OCI-LY1 (cell line): ENCODE data around the gene XYLT1.

Source experiments
- H2AFZ ChIP-seq: fragments of 200-600 bp; sonication (generic), shearing (Covaris generic); 2 replicates; pipeline ENCODE4 v1.6.0; 2014; ENCODE audit warnings: antibody characterized with exemption, mild to moderate bottlenecking, low read length
- H3F3A ChIP-seq: fragments of 200-600 bp; sonication (generic), shearing (Covaris generic); 2 replicates; pipeline ENCODE4 v1.6.0; 2014; ENCODE audit warnings: mild to moderate bottlenecking, antibody characterized with exemption, low read length, moderate library complexity; ENCODE audit not compliant: insufficient read depth
- H3K27ac ChIP-seq: fragments of 200-600 bp; sonication (generic); 2 replicates; pipeline ENCODE4 v1.5.1; 2014; ENCODE audit warnings: low read length, mixed run types, mild to moderate bottlenecking, low read depth; ENCODE audit not compliant: poor library complexity, severe bottlenecking
- H3K27me3 ChIP-seq: fragments of 200-600 bp; sonication (generic); 2 replicates; pipeline ENCODE4 v1.6.0; 2014; ENCODE audit warnings: antibody characterized with exemption, mild to moderate bottlenecking, low read length, moderate library complexity; ENCODE audit not compliant: insufficient read depth
- H3K36me3 ChIP-seq: fragments of 200-600 bp; sonication (generic); 2 replicates; pipeline ENCODE4 v1.6.1; 2014; ENCODE audit warnings: mild to moderate bottlenecking, antibody characterized with exemption, low read length, moderate library complexity, mixed read lengths; ENCODE audit not compliant: insufficient read depth
- H3K4me1 ChIP-seq: fragments of 200-600 bp; sonication (generic); 2 replicates; pipeline ENCODE4 v1.5.1; 2014; ENCODE audit warnings: mild to moderate bottlenecking, low read length, moderate library complexity; ENCODE audit not compliant: insufficient read depth, severe bottlenecking
- H3K4me2 ChIP-seq: fragments of 200-600 bp; sonication (generic), shearing (Covaris generic); 2 replicates; pipeline ENCODE4 v1.6.1; 2014; ENCODE audit warnings: low read length
- H3K4me3 ChIP-seq: fragments of 200-600 bp; sonication (generic); 2 replicates; pipeline ENCODE4 v1.5.1; 2014; ENCODE audit warnings: low read length, low read depth, mild to moderate bottlenecking, mixed read lengths; ENCODE audit not compliant: poor library complexity, severe bottlenecking
- H3K79me2 ChIP-seq: fragments of 200-600 bp; shearing (Covaris generic); 2 replicates; pipeline ENCODE4 v1.6.1; 2016; ENCODE audit warnings: mixed run types, low read length, mixed read lengths; ENCODE audit not compliant: insufficient read depth
- H3K9ac ChIP-seq: fragments of 200-600 bp; sonication (generic), shearing (Covaris generic); 2 replicates; pipeline ENCODE4 v1.6.1; 2014; ENCODE audit warnings: mild to moderate bottlenecking, low read length, mixed read lengths
- H3K9me2 ChIP-seq: fragments of 200-600 bp; sonication (generic), shearing (Covaris generic); 2 replicates; pipeline ENCODE4 v1.6.1; 2014; ENCODE audit warnings: low read depth, mild to moderate bottlenecking, low read length, mixed read lengths
- H3K9me3 ChIP-seq: fragments of 200-600 bp; shearing (Covaris generic); 2 replicates; pipeline ENCODE4 v1.6.1; 2014; ENCODE audit warnings: low read length, mixed read lengths
- H4K20me1 ChIP-seq: fragments of 200-600 bp; sonication (generic), shearing (Covaris generic); 2 replicates; pipeline ENCODE4 v1.6.0; 2016; ENCODE audit warnings: mild to moderate bottlenecking, low read length; ENCODE audit not compliant: insufficient read depth
- EZH2 ChIP-seq: fragments of 200-600 bp; sonication (generic), shearing (Covaris generic); IDR thresholded peaks from 2 replicates; pipeline ENCODE4 v1.8.0; 2017; ENCODE audit warnings: borderline replicate concordance, mixed run types, mild to moderate bottlenecking, antibody characterized with exemption, low read length, moderate library complexity, mixed read lengths
- TF ChIP-seq, protein P1 (sequence below): fragments of 200-600 bp; sonication (generic), shearing (Covaris generic); IDR thresholded peaks from 2 replicates; pipeline ENCODE4 v1.5.1; 2017; ENCODE audit warnings: mild to moderate bottlenecking, antibody characterized with exemption, low read length, moderate library complexity, mixed read lengths

Gene XYLT1

DNA sequence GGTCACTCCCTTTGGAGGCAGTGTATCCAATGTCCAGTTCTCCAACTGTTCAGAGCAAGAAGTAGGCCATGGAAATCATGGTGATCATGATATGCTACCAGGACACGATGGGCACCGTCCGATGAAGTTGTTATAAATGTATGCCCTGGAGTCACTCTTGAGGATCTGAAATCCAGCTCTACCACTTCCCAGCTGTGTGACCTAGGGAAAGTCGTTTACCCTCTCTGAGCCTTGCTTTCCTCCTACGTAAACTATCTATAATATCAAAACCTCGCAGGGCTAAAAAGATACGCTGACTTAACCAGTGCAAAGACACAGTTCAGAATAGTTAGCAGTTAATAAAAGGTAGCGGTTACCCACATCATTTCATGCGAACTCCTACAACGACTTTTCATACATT is 194.2 kb downstream of the XYLT1 start:
- no peaks in the 10 kb centered on the region for H3K27me3 ChIP-seq
- no peaks in the 10 kb centered on the region for H3K79me2 ChIP-seq
- H3K27ac ChIP-seq = no peak overlapping the region
- H3K4me3 ChIP-seq = no peak overlapping the region
- H3K9me3 ChIP-seq = no peaks in the 10 kb centered on the region
- H3K9me2 ChIP-seq = no peaks in the 10 kb centered on the region
- H3K4me1 ChIP-seq = peaks cover 39% of the 10 kb centered on the region
- TF ChIP-seq, protein P1, sequence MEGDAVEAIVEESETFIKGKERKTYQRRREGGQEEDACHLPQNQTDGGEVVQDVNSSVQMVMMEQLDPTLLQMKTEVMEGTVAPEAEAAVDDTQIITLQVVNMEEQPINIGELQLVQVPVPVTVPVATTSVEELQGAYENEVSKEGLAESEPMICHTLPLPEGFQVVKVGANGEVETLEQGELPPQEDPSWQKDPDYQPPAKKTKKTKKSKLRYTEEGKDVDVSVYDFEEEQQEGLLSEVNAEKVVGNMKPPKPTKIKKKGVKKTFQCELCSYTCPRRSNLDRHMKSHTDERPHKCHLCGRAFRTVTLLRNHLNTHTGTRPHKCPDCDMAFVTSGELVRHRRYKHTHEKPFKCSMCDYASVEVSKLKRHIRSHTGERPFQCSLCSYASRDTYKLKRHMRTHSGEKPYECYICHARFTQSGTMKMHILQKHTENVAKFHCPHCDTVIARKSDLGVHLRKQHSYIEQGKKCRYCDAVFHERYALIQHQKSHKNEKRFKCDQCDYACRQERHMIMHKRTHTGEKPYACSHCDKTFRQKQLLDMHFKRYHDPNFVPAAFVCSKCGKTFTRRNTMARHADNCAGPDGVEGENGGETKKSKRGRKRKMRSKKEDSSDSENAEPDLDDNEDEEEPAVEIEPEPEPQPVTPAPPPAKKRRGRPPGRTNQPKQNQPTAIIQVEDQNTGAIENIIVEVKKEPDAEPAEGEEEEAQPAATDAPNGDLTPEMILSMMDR = no peak
- no peak for TF ChIP-seq EZH2
- H2AFZ ChIP-seq = no peak overlapping the region
- no peaks in the 10 kb centered on the region for H4K20me1 ChIP-seq
- peaks cover 3% of the 10 kb centered on the region; the same call in 1 of the 2 replicates for H3K36me3 ChIP-seq
- no peaks in the 10 kb centered on the region for H3F3A ChIP-seq
- no peak overlapping the region for H3K9ac ChIP-seq
- no peak overlapping the region for H3K4me2 ChIP-seq

DNA sequence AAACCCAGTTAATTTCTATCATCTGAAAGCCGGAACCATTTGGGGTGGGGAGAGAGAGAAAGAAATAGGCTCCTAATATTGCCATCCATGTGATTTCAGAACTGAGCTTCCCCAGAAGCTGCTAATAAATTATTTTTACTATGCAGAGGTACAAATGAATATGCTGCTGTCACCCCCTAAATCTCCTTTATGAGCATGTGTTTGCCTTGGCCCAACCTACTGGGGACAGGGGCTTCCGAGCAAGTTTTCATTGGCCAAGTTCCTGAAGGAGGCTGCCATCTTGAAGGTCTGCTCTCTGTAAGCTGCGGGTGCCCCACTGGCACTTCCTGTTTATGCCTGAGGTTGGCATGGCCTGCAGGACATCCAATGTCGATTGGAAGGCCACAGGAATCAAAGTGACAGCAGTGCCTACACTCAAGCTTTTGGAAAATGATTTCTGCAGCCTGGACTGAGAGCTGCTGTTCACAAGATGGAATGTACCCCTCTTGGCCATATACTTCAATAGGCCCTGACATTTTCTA is 194.7 kb downstream of the XYLT1 start:
- no peak overlapping the region for H3K9ac ChIP-seq
- no peak for TF ChIP-seq EZH2
- TF ChIP-seq, protein P1 = no peak
- no peaks in the 10 kb centered on the region for H3K9me3 ChIP-seq
- no peak overlapping the region for H3K4me3 ChIP-seq
- H3K36me3 ChIP-seq = peaks cover 3% of the 10 kb centered on the region; the same call in 1 of the 2 replicates
- H3K4me2 ChIP-seq = no peak overlapping the region
- no peaks in the 10 kb centered on the region for H3K79me2 ChIP-seq
- H2AFZ ChIP-seq = no peak overlapping the region
- no peak overlapping the region for H3K27ac ChIP-seq
- H3F3A ChIP-seq = no peaks in the 10 kb centered on the region
- no peaks in the 10 kb centered on the region for H3K9me2 ChIP-seq
- no peaks in the 10 kb centered on the region for H3K27me3 ChIP-seq
- H4K20me1 ChIP-seq = no peaks in the 10 kb centered on the region
- peaks cover 44% of the 10 kb centered on the region for H3K4me1 ChIP-seq

DNA sequence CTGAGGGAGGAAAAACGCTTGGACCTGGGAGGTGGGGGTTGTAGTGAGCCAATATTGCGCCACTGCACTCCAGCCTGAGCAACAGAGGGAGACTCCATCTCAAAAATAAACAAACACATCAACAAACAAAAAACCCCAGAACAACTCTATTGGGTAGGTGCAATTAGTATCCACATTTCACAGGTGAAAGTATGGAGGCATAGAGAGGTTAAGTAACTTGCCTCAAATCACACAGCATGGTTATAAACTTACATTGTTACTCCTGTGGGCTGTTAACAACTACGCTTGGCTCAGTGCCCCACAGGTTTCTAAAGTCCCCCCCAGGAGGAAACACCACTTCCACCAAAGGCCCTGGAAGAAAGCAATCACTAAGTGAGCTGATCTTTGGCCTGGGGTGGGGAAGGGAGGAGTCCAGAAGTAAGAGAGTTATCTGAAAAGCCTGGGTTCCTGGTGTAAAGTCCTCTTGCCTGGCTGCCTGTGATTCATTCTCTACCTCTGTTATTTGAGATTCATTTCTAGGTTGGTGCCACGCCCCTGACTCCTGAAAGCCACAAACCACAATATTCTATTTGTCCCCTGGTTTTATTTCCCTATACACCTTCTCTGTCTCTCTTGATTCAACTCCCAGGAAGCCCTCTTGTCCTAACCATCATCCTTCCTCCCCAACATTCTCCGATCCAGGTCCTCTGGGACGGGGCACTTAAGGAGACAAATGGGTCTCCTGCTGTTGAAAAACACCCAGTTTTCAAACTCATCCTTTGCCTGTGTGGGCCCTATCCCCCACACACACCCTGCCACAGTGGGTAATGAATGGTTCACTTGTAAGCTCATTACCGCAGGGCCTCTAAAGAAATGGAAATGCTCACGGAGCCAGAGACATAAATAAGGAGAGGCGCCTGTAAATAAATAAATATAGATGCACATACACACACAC is 195.4 kb downstream of the XYLT1 start:
- no peaks in the 10 kb centered on the region for H3F3A ChIP-seq
- H3K36me3 ChIP-seq = peaks cover 3% of the 10 kb centered on the region; the same call in 1 of the 2 replicates
- no peaks in the 10 kb centered on the region for H3K79me2 ChIP-seq
- no peak overlapping the region for H3K27ac ChIP-seq
- no peaks in the 10 kb centered on the region for H3K27me3 ChIP-seq
- TF ChIP-seq, protein P1 = no peak
- TF ChIP-seq EZH2 = no peak
- H3K9ac ChIP-seq = no peak overlapping the region
- H3K4me2 ChIP-seq = no peak overlapping the region
- H3K9me3 ChIP-seq = no peaks in the 10 kb centered on the region
- H3K4me3 ChIP-seq = no peak overlapping the region
- no peaks in the 10 kb centered on the region for H3K9me2 ChIP-seq
- no peaks in the 10 kb centered on the region for H4K20me1 ChIP-seq
- H3K4me1 ChIP-seq = peaks cover 50% of the 10 kb centered on the region
- no peak overlapping the region for H2AFZ ChIP-seq
